GM23338 (cell line): Measurements from ENCODE around the gene LHB.

Experiments used
- CREB1 ChIP-seq: fragments of 250-450 bp; sonication (Bioruptor Pico); IDR thresholded peaks from 2 replicates; pipeline ENCODE4 v1.5.0; 2020; ENCODE audit warnings: low read depth, mild to moderate bottlenecking, moderate library complexity
- CTCF ChIP-seq, 2 experiments: fragments of 200-600 bp in 1 of 2; sonication (generic) in 1 of 2; conservative IDR thresholded peaks; 2 replicates each; pipeline versions ENCODE4 v1.5.1 to v1.6.1; 2016 to 2017; ENCODE audit warnings: antibody characterized with exemption in 2 of 2, low read depth in 2 of 2, mild to moderate bottlenecking in 2 of 2, moderate library complexity in 1 of 2
- ETS1 ChIP-seq: IDR thresholded peaks from 2 replicates; pipeline ENCODE4 v1.6.1; 2016; ENCODE audit warnings: antibody characterized with exemption
- EZH2 ChIP-seq: fragments of 200-600 bp; sonication (generic); IDR thresholded peaks from one replicate; pipeline ENCODE4 v1.8.0; 2017; ENCODE audit warnings: antibody characterized with exemption, mild to moderate bottlenecking, low read depth; ENCODE audit not compliant: unreplicated experiment
- EZH2phosphoT487 ChIP-seq: fragments of 200-600 bp; sonication (generic); IDR thresholded peaks from one replicate; pipeline ENCODE4 v1.8.1; 2018; ENCODE audit warnings: antibody characterized with exemption; ENCODE audit not compliant: unreplicated experiment
- JUNB ChIP-seq: IDR thresholded peaks from one replicate; pipeline ENCODE4 v1.6.1; 2016; ENCODE audit warnings: antibody characterized with exemption; ENCODE audit not compliant: unreplicated experiment
- NANOG ChIP-seq: IDR thresholded peaks from 2 replicates; pipeline ENCODE4 v1.6.1; 2016; ENCODE audit warnings: antibody characterized with exemption, borderline replicate concordance
- POLR2AphosphoS5 ChIP-seq: IDR thresholded peaks from 2 replicates; pipeline ENCODE4 v1.6.1; 2016; ENCODE audit warnings: antibody characterized with exemption, low read depth
- REST ChIP-seq: IDR thresholded peaks from one replicate; pipeline ENCODE4 v1.6.1; 2018; ENCODE audit warnings: antibody characterized with exemption; ENCODE audit not compliant: unreplicated experiment
- STAT1 ChIP-seq: IDR thresholded peaks from one replicate; pipeline ENCODE4 v1.6.1; 2016; ENCODE audit warnings: antibody characterized with exemption; ENCODE audit not compliant: unreplicated experiment
- ZNF114 ChIP-seq: fragments of 250-450 bp; sonication (Bioruptor Pico); IDR thresholded peaks from 2 replicates; pipeline ENCODE4 v1.5.0; 2020; ENCODE audit warnings: mild to moderate bottlenecking, moderate library complexity
- ZNF331 ChIP-seq: fragments of 250-450 bp; sonication (Bioruptor Pico); IDR thresholded peaks from 2 replicates; pipeline ENCODE4 v1.5.0; 2020; ENCODE audit warnings: low read depth, mild to moderate bottlenecking, moderate library complexity

GRCh38 chr19:48991011-48991609, 25.8 kb downstream of the LHB start:
- TF ChIP-seq CTCF (conservative IDR thresholded peaks at IDR 0.05; ENCODE audit: low read depth in 2 of 2) (no peak), REST (no peak), EZH2 (no peak), CREB1 (CRISPR knock-in tag) (no peak), POLR2AphosphoS5 (no peak), JUNB (no peak), EZH2phosphoT487 (no peak), ZNF114 (CRISPR knock-in tag) (no peak), STAT1 (no peak), ZNF331 (CRISPR knock-in tag) (no peak), ETS1 (no peak), NANOG (no peak)
